ENCODE results near the gene GSE1.

Gene GSE1

GRCh38 chr16:85653290-85653891, 40.3 kb downstream of the GSE1 start:
- Histone ChIP-seq H3K4me1 (ENCODE audit: control insufficient read depth, insufficient read depth, low read length, poor library complexity, severe bottlenecking) (no peaks in the 10 kb centered on the region), H3K27me3 (replicated peaks; ENCODE audit: control insufficient read depth, insufficient read depth, low read length, poor library complexity, severe bottlenecking) (no peaks in the 10 kb centered on the region), H3K9me3 (ENCODE audit: control insufficient read depth, low read length) (no peaks in the 10 kb centered on the region), H3K36me3 (ENCODE audit: control insufficient read depth, insufficient read depth, low read length) (peaks cover 37% of the 10 kb centered on the region), H3K27ac (ENCODE audit: insufficient read depth, low read length, poor library complexity, severe bottlenecking) (no peak overlapping the region), H3K4me3 (ENCODE audit: insufficient read depth, low read depth, low read length, poor library complexity, severe bottlenecking) (no peak overlapping the region)
- no peak for DNase-seq

- Histone ChIP-seq H3K36me3 (ENCODE audit: control insufficient read depth, insufficient read depth, low read length) (peaks cover 45% of the 10 kb centered on the region), H3K27me3 (replicated peaks; ENCODE audit: control insufficient read depth, insufficient read depth, low read length, poor library complexity, severe bottlenecking) (no peaks in the 10 kb centered on the region), H3K27ac (ENCODE audit: insufficient read depth, low read length, poor library complexity, severe bottlenecking) (no peak overlapping the region), H3K4me3 (ENCODE audit: insufficient read depth, low read depth, low read length, poor library complexity, severe bottlenecking) (no peak overlapping the region), H3K9me3 (ENCODE audit: control insufficient read depth, low read length) (no peaks in the 10 kb centered on the region), H3K4me1 (ENCODE audit: control insufficient read depth, insufficient read depth, low read length, poor library complexity, severe bottlenecking) (no peaks in the 10 kb centered on the region)
- no peak for DNase-seq
Observed at GRCh38 chr16:85654251-85655095, 41.4 kb downstream of the GSE1 start.

DNA sequence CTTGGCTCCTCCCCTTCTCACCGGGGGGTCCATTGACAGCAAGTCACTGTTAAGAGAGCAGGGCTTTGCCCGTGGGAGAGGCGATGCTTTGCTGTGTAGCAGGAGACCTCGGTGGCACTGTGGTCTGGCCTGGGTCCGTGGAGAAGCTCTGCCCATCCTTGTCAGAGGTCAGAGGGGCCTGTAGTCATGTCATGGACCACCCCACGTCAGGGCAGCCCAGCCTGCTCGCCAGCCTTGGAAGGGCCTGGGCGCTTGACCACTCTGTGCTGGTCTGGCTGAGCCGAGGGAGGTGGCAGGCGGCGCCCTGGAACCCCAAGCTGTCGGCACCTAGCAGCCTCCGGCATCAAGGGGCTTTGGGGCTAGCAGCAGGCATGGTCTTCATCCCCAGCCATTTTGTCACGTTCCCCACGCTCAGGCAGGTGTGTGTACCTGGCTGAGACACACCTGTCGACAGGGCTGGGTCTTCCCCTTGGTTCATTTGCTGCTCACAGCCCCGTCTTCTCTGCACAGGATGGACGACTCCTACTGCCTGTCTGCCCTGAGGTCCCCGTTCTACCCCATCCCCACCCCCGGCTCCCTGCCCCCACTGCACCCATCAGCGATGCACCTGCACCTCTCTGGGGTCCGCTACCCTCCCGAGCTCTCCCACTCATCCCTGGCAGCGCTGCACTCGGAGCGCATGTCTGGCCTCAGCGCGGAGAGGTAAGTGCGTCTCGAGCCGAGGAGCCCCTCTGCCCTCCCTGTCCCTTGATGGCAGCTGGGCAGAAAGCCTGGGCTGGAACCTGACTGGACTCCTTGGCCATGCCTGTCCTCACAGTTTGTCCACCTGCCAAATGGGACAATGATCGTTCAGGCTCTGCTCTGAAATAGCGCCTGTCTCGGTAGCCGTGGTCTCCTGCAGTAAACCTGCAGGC, 42.4 kb downstream of the GSE1 start:
- DNase-seq, result no peak
- H3K9me3 ChIP-seq (ENCODE audit: control insufficient read depth, low read length), result no peaks in the 10 kb centered on the region
- no peaks in the 10 kb centered on the region for H3K4me1 ChIP-seq (ENCODE audit: control insufficient read depth, insufficient read depth, low read length, poor library complexity, severe bottlenecking)
- H3K36me3 ChIP-seq (ENCODE audit: control insufficient read depth, insufficient read depth, low read length), result peaks cover 40% of the 10 kb centered on the region
- no peak overlapping the region for H3K4me3 ChIP-seq (ENCODE audit: insufficient read depth, low read depth, low read length, poor library complexity, severe bottlenecking)
- no peaks in the 10 kb centered on the region for H3K27me3 ChIP-seq (replicated peaks; ENCODE audit: control insufficient read depth, insufficient read depth, low read length, poor library complexity, severe bottlenecking)
- H3K27ac ChIP-seq (ENCODE audit: insufficient read depth, low read length, poor library complexity, severe bottlenecking), result no peak overlapping the region

GRCh38 chr16:85656351-85657266, 43.5 kb downstream of the GSE1 start:
- no peaks in the 10 kb centered on the region for H3K9me3 ChIP-seq (ENCODE audit: control insufficient read depth, low read length)
- H3K4me3 ChIP-seq (ENCODE audit: insufficient read depth, low read depth, low read length, poor library complexity, severe bottlenecking), result no peak overlapping the region
- no peaks in the 10 kb centered on the region for H3K4me1 ChIP-seq (ENCODE audit: control insufficient read depth, insufficient read depth, low read length, poor library complexity, severe bottlenecking)
- no peaks in the 10 kb centered on the region for H3K27me3 ChIP-seq (replicated peaks; ENCODE audit: control insufficient read depth, insufficient read depth, low read length, poor library complexity, severe bottlenecking)
- H3K36me3 ChIP-seq (ENCODE audit: control insufficient read depth, insufficient read depth, low read length), result peaks cover 40% of the 10 kb centered on the region
- DNase-seq, result no peak
- no peak overlapping the region for H3K27ac ChIP-seq (ENCODE audit: insufficient read depth, low read length, poor library complexity, severe bottlenecking)

DNA sequence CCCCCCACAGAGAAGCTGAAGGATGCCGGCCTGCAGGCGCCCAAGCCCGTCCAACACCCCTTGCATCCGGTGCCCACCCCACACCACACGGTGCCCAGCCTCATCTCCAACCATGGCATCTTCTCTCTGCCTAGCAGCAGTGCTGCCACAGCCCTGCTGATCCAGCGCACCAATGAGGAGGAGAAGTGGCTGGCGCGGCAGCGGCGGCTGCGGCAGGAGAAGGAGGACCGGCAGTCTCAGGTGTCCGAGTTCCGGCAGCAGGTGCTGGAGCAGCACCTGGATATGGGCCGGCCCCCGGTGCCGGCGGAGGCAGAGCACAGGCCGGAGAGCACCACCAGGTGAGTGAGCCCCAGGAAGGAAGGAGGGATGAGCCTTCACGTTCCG, 44.1 kb downstream of the GSE1 start:
- no peaks in the 10 kb centered on the region for H3K27me3 ChIP-seq (replicated peaks; ENCODE audit: control insufficient read depth, insufficient read depth, low read length, poor library complexity, severe bottlenecking)
- no peaks in the 10 kb centered on the region for H3K9me3 ChIP-seq (ENCODE audit: control insufficient read depth, low read length)
- no peak overlapping the region for H3K4me3 ChIP-seq (ENCODE audit: insufficient read depth, low read depth, low read length, poor library complexity, severe bottlenecking)
- peaks cover 46% of the 10 kb centered on the region for H3K36me3 ChIP-seq (ENCODE audit: control insufficient read depth, insufficient read depth, low read length)
- DNase-seq, result no peak
- H3K27ac ChIP-seq (ENCODE audit: insufficient read depth, low read length, poor library complexity, severe bottlenecking), result no peak overlapping the region
- no peaks in the 10 kb centered on the region for H3K4me1 ChIP-seq (ENCODE audit: control insufficient read depth, insufficient read depth, low read length, poor library complexity, severe bottlenecking)

GRCh38 chr16:85657996-85658395, 44.9 kb downstream of the GSE1 start:
- H3K9me3 ChIP-seq (ENCODE audit: control insufficient read depth, low read length), result no peaks in the 10 kb centered on the region
- no peaks in the 10 kb centered on the region for H3K27me3 ChIP-seq (replicated peaks; ENCODE audit: control insufficient read depth, insufficient read depth, low read length, poor library complexity, severe bottlenecking)
- peaks cover 53% of the 10 kb centered on the region for H3K36me3 ChIP-seq (ENCODE audit: control insufficient read depth, insufficient read depth, low read length)
- H3K4me3 ChIP-seq (ENCODE audit: insufficient read depth, low read depth, low read length, poor library complexity, severe bottlenecking), result no peak overlapping the region
- no peaks in the 10 kb centered on the region for H3K4me1 ChIP-seq (ENCODE audit: control insufficient read depth, insufficient read depth, low read length, poor library complexity, severe bottlenecking)
- no peak overlapping the region for H3K27ac ChIP-seq (ENCODE audit: insufficient read depth, low read length, poor library complexity, severe bottlenecking)
- no peak for DNase-seq

DNA sequence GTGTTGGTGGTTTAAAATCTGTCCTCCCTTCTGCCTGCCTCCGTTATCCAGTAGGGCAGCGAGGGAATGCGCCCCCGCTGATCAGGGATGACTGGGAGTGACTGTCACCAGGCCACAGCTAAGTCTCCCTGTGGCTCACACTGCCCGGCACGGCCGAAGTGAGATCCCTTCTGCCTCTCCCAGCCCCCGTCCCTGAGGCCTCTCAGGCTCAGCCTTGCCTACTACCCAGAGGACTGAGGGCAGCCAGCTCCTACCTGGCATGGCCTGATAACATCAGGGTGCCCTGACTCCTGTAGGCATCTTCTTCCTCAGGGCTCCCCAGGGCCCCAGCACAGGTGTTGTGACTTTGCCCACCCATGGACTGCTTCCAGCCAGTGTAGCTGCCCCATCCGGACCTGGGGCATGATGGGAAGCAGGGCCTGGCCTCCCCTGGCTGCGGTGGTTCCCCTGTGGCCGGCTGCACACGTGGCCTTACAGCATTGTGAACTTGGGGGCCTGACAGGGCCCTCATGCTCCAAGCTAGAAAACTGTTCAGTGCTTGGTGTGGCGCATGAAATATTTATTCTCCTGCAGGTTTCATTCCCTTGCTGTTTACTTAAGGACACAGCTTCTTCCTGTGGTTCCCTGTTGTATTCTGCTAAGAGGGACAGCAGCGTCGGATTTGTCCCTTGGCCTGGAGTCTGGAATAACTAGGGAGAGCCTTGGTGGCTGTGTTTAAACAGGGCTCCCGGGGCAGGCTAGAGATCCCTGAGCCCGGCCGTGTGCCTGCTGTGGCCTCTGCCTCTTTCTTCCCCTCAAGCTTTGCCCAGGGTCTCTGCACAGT, 45.6 kb downstream of the GSE1 start:
- no peak overlapping the region for H3K27ac ChIP-seq (ENCODE audit: insufficient read depth, low read length, poor library complexity, severe bottlenecking)
- H3K9me3 ChIP-seq (ENCODE audit: control insufficient read depth, low read length), result no peaks in the 10 kb centered on the region
- no peak for DNase-seq
- H3K4me1 ChIP-seq (ENCODE audit: control insufficient read depth, insufficient read depth, low read length, poor library complexity, severe bottlenecking), result no peaks in the 10 kb centered on the region
- no peak overlapping the region for H3K4me3 ChIP-seq (ENCODE audit: insufficient read depth, low read depth, low read length, poor library complexity, severe bottlenecking)
- H3K36me3 ChIP-seq (ENCODE audit: control insufficient read depth, insufficient read depth, low read length), result peaks cover 57% of the 10 kb centered on the region
- no peaks in the 10 kb centered on the region for H3K27me3 ChIP-seq (replicated peaks; ENCODE audit: control insufficient read depth, insufficient read depth, low read length, poor library complexity, severe bottlenecking)

DNA sequence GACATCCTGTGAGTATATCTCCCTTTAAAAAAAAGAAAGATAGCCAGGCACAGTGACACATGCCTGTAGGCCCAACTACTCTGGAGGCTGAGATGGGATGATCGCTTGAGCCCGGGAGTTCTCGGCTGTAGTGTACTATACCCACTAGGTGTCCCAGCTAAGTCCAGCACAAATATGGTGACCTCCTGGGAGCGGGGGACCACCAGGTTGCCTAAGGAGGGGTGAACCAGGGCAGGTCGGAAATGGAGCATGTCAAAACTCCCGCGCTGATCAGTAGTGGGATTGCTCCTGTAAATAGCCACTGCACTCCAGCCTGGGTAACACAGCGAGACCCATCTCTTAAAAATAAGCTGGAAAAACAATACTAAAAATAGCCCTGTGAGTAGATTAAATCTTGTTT, 46.2 kb downstream of the GSE1 start:
- Histone ChIP-seq H3K9me3 (ENCODE audit: control insufficient read depth, low read length) (no peaks in the 10 kb centered on the region), H3K27ac (ENCODE audit: insufficient read depth, low read length, poor library complexity, severe bottlenecking) (no peak overlapping the region), H3K36me3 (ENCODE audit: control insufficient read depth, insufficient read depth, low read length) (peaks cover 63% of the 10 kb centered on the region), H3K4me3 (ENCODE audit: insufficient read depth, low read depth, low read length, poor library complexity, severe bottlenecking) (no peak overlapping the region), H3K27me3 (replicated peaks; ENCODE audit: control insufficient read depth, insufficient read depth, low read length, poor library complexity, severe bottlenecking) (no peaks in the 10 kb centered on the region), H3K4me1 (ENCODE audit: control insufficient read depth, insufficient read depth, low read length, poor library complexity, severe bottlenecking) (no peaks in the 10 kb centered on the region)
- DNase-seq, result no peak

All from effector memory CD4-positive, alpha-beta T cell (primary cell).